Measurements from ENCODE around the gene VSTM2L. TPM values are rescaled to one million over a fixed set of nuclear protein-coding genes. Genes with fewer than 3 reads are reported as not detected.
A peak's percentile ranks its signal among the peaks of the same experiment; 100 is the strongest.
"Not testable (repeated sequence)": the region's sequence is repeated elsewhere in the genome, so short reads cannot be mapped to it uniquely, and the experiment has no call there.

Gene VSTM2L, protein sequence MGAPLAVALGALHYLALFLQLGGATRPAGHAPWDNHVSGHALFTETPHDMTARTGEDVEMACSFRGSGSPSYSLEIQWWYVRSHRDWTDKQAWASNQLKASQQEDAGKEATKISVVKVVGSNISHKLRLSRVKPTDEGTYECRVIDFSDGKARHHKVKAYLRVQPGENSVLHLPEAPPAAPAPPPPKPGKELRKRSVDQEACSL
- not detected for total RNA-seq

DNA sequence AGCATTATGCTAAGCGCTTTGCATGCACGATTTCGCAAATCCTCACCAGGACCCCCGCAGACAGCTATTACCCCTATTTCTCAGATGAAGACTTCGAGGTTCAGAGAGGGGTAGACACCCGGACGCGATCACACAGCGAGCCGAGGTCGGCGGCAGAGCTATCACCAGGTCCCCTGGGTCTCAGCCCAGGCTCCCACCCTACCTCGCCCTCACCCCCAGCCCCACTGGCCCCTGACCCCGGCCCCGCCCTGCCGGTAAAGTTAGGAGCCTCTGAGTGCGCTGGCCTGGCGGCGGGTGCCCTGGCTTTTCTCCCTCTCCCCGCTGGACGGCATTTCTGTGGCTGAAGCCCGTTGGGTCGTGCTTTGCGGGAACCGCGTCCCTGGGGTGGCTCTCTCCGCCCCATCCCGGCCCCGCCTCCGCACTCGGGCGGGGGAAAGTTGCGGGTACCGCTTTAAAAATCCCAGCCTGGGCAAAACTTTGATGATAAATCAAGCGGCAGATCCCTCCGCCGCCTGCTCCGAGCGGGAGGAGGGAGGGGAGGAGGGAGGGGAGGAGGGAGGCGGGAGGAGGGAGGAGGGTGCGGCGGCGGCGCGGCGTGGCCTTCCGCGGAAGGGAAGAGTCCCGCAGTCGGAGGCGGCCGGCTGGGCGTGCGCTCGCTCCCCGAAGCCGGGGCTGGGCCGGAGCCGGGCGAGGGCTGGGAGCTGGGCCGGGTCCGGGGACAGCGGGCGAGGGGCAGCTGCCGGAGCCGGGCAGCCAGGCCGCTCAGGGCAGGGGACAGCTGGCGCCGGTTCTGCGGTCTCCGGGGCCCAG, at the start of gene VSTM2L:
Gene VSTM2L (plus strand): TSS at position 624 of the 810 bp plus-strand sequence. CDS start 224 bp downstream, outside the sequence.
- H3K36me3 Mint-ChIP-seq (ENCODE audit: low read depth) = no peaks in the 10 kb centered on the region
- CTCF ChIA-PET = no interaction called here
- POLR2A ChIA-PET = no interaction called here
- no peaks in the 10 kb centered on the region for H3K9me3 Mint-ChIP-seq
- H3K27ac Mint-ChIP-seq = peak within 1 kb of the TSS; percentile 61
- peaks cover 10% of the 10 kb centered on the region for H3K4me1 Mint-ChIP-seq
- DNase-seq = no peak
- H3K27me3 Mint-ChIP-seq = peaks cover 50% of the 10 kb centered on the region
- H3K4me3 Mint-ChIP-seq = peak within 1 kb of the TSS; percentile 59

DNA sequence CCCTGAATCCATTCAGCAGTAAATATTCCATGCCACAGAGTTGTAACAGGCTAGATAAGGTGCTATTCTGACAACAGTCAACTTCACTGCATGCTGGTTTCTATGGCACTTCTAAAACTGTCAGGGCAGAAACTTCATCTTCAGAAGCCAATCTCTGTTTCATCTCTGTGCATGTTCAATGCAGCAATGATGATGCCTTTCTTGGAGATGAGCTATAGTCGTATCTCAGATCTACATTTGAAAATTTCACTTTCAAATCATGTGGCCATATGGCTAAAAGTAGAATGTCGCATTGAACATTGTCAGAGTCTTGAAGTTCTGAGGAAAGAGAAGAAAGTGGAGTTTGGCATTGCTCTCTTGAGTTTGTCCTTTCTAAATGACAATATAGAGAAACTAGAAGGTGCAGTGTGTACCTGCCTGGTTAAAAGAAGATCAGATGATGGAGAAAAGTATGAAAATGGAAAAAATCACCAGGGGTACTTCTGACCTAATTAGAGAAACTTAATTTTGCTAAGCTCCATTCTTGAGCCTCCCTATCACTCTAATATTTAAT, 49.0 kb upstream of the VSTM2L start:
- DNase-seq = no peak
- ChIA-PET POLR2A (no interaction called here), CTCF (no interaction called here)
- Mint-ChIP-seq H3K4me1 (no peaks in the 10 kb centered on the region), H3K4me3 (no peak overlapping the region), H3K27ac (no peak overlapping the region), H3K9me3 (no peaks in the 10 kb centered on the region), H3K36me3 (ENCODE audit: low read depth) (peaks cover 18% of the 10 kb centered on the region), H3K27me3 (no peaks in the 10 kb centered on the region)

DNA sequence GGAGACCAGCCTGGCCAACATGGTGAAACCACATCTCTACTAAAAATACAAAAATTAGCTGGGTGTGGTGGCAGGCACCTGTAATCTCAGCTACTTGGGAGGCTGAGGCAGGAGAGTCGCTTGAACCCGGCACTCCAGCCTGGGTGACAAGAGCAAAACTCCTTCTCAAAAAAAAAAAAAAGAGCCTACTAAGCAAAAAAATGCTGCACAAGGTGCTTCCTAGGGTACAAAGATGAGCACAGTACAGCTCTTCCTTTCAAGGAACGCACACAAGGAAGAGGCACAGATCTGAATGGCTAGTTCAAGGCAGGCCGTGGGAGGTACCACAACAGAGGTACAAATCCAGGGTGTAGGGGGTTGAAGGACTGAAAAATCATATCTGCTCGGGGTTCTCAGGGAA, 46.9 kb upstream of the VSTM2L start:
- H3K4me1 Mint-ChIP-seq, H3K27ac Mint-ChIP-seq, H3K4me3 Mint-ChIP-seq, POLR2A ChIA-PET, DNase-seq, H3K9me3 Mint-ChIP-seq, H3K27me3 Mint-ChIP-seq: not testable (repeated sequence)
- H3K36me3 Mint-ChIP-seq (ENCODE audit: low read depth) = peaks cover 21% of the 10 kb centered on the region
- CTCF ChIA-PET = interaction anchor here (0.6 kb wide), 1 partner anchor 20 kb away, joined by 4 read pairs; no protein-coding TSS in a partner anchor

DNA sequence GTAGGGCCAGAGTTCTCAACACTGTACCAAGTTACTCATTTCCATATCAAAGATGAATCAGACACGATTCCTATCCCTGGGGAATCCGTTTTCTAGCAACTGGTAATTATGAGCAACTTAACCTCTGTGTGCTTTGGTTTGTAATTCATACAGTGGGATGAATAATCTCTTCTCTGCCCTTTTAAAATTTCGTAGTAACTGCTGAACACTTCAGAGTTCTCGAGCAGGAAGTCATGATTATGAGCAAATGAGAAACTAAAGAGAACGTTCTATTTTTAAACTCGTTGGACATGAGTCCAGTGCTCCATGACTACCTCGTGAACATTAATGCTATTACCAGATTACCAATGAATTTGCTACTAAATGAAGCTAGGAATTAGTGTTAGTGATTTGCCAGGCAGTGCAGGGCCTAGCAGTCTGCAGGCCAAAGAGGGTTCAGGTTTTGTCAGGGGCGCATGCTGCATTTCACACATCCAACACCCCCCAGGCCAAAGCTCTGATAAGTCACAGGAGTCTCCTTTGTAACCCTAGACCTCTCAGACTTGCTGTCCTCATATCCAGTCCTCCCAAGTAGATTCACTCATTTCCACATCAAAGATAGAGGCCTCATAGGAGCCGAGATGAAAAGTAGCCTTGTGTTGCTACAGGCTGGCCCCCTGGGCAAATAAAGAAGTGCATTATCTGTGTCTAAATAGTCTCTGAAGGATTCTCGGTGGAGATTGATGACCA, 45.8 kb upstream of the VSTM2L start:
- peaks cover 23% of the 10 kb centered on the region for H3K36me3 Mint-ChIP-seq (ENCODE audit: low read depth)

DNA sequence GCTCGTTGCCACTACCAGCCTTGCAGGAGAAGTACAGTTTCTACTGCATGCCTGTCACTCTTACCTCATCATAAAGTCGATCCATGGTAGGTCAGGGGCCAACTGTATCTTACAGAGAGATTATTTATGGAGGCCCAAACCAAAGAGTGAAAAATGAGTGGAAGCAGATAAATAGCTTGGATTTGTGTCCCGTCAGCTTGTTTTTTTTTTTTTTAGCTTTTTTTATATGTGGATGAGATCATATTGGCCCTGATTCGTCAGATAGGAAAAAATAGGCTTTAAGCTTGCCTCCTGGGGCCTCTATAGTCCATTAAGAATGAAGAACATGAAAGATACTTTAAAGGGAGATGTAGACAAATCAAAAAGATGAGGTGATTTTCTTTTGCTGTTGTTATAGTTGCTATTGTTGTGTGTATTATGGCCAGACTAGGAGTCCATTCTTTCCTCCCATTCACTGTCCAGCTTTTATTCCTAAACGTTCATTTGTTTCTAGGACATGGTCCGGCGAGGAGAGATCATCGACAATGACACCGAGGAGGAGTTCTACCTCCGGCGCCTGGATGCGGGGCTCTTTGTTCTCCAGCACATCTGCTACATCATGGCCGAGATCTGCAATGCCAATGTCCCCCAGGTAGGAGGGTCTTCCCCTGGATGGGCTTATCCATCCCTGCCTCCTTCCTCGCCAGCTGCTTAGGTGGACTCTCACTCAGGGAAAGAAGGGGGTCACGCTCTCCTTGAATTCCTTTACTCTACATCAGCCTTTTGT, 43.3 kb upstream of the VSTM2L start:
- no peak overlapping the region for H3K4me3 Mint-ChIP-seq
- H3K36me3 Mint-ChIP-seq (ENCODE audit: low read depth) = peaks cover 18% of the 10 kb centered on the region
- H3K4me1 Mint-ChIP-seq = no peaks in the 10 kb centered on the region
- ChIA-PET POLR2A (no interaction called here), CTCF (interaction anchor here (0.7 kb wide), 1 partner anchor 275 kb away, joined by 4 read pairs; no protein-coding TSS in a partner anchor)
- H3K9me3 Mint-ChIP-seq = no peaks in the 10 kb centered on the region
- no peaks in the 10 kb centered on the region for H3K27me3 Mint-ChIP-seq
- H3K27ac Mint-ChIP-seq = no peak overlapping the region
- no peak for DNase-seq

More for the DNA sequence above, 45.8 kb upstream of the VSTM2L start:
- H3K4me3 Mint-ChIP-seq = no peak overlapping the region
- no peaks in the 10 kb centered on the region for H3K9me3 Mint-ChIP-seq
- DNase-seq = no peak
- ChIA-PET POLR2A (no interaction called here), CTCF (no interaction called here)
- no peak overlapping the region for H3K27ac Mint-ChIP-seq
- H3K4me1 Mint-ChIP-seq = no peaks in the 10 kb centered on the region
- H3K27me3 Mint-ChIP-seq = no peaks in the 10 kb centered on the region

DNA sequence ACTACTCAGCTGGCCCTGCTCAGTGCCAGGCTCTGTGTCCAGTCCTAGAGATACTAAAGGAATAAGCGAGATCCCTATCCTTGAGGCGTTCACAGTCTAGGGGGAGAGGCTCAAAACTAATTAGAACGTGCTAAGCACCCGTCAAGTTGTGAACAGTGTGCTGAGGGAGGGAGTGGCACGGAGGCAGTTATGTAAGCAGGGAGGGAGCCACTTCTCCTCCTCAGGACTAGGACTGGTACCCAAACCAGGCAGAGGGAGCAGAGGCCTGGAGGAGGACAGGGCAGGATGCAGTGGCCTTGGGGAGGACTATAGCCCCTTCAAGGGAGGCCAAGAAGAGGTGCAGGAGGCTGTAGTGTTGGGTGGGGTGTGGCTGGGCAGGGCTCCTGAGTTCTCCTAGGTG, 39.6 kb upstream of the VSTM2L start:
- Mint-ChIP-seq H3K27me3 (no peaks in the 10 kb centered on the region), H3K4me1 (no peaks in the 10 kb centered on the region), H3K4me3 (no peak overlapping the region), H3K36me3 (ENCODE audit: low read depth) (peaks cover 10% of the 10 kb centered on the region), H3K9me3 (no peaks in the 10 kb centered on the region), H3K27ac (no peak overlapping the region)
- ChIA-PET CTCF (no interaction called here), POLR2A (no interaction called here)
- no peak for DNase-seq

DNA sequence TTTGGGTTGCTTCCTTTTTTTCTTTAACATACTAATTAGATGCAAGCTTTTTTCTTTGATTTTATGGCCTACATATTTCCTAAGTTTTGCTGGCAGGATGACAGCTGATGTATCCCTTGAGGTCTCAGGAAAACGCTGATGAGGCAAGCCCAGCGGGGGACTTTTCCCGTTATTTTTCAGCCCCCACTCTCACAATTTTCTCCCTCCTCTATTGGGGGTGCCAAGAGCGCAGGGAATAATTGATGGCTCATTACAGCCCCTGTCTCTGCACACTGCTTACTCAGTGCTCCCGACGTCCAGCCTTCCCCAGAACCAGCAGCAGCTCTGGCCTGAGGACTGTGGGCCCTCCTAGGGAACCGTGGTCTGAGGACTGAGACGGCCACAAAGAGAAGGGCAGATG, 38.6 kb upstream of the VSTM2L start:
- DNase-seq = no peak
- peaks cover 10% of the 10 kb centered on the region for H3K36me3 Mint-ChIP-seq (ENCODE audit: low read depth)
- no peaks in the 10 kb centered on the region for H3K9me3 Mint-ChIP-seq
- no peak overlapping the region for H3K4me3 Mint-ChIP-seq
- H3K27ac Mint-ChIP-seq = no peak overlapping the region
- H3K27me3 Mint-ChIP-seq = no peaks in the 10 kb centered on the region
- POLR2A ChIA-PET = no interaction called here
- no peaks in the 10 kb centered on the region for H3K4me1 Mint-ChIP-seq
- CTCF ChIA-PET = no interaction called here

DNA sequence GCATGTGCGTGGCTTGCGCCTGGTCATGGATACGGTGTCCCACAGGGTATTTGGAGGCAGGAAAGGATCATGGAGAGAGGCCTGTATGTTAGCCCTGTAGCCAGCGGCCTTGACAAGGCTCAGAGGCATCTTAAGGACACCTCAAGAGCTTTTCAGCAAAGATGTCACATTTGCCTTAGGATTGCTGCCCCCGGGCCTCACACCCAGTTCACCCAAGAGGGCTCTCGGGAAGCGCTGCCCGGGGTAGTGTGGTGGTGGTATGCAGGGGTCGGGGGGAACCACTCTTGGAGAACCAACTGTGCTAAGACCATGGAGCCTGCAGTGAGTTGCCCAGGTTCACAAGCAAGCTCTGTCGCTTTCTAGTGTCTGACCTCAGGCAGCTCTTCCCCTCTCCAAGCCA, 36.9 kb upstream of the VSTM2L start:
- no peaks in the 10 kb centered on the region for H3K9me3 Mint-ChIP-seq
- no peak for DNase-seq
- H3K4me3 Mint-ChIP-seq = no peak overlapping the region
- no peaks in the 10 kb centered on the region for H3K27me3 Mint-ChIP-seq
- H3K4me1 Mint-ChIP-seq = no peaks in the 10 kb centered on the region
- ChIA-PET POLR2A (interaction anchor here (0.6 kb wide), 1 partner anchor 1106 kb away, joined by 3 read pairs; no protein-coding TSS in a partner anchor), CTCF (interaction anchor here (1.5 kb wide), 1 partner anchor 139 kb away, joined by 3 read pairs; no protein-coding TSS in a partner anchor)
- H3K36me3 Mint-ChIP-seq (ENCODE audit: low read depth) = peaks cover 9% of the 10 kb centered on the region
- H3K27ac Mint-ChIP-seq = no peak overlapping the region

DNA sequence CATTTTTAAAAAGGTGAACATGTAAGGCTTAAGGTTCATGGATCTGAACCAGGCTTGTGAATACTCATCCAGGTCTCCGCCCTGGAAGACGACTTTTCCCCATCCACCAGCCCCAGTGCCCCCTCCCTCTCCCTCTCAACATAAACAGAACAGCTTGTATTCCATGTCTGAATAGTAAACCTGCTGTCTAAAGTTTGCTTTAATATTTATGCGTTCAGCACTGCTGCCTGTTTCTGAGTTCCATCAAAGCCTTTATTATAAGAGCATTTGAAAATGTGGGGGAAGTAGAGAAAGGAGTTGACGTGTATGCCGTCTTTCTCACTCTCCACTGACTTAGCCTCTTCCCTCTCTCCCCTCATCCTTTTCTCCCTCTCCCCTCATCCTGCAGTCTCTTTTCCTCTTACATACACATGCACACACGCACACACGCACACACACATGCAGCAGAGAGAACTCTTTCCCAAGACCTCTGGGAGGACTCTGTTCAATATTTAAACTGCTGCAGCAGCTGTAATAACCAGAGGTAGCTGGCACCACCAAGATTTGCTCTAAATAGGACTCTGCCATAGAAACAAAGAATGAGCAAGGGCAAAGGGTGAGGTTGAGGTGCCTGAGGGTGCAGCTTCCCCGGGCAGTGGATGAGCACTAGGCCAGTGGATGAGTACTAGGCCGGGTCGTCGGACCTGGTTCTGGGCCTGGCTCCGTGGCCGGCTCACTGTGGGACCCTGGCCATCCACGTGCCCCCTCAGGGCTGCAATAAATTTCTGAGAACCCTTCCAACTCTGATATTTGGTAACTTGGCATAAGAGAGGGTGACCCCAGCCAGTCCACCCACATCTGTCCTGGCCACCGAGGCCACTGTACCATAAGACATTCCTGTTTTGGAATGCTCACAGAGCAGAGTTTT, 35.4 kb upstream of the VSTM2L start:
- no peak overlapping the region for H3K4me3 Mint-ChIP-seq
- POLR2A ChIA-PET = no interaction called here
- no peaks in the 10 kb centered on the region for H3K9me3 Mint-ChIP-seq

DNA sequence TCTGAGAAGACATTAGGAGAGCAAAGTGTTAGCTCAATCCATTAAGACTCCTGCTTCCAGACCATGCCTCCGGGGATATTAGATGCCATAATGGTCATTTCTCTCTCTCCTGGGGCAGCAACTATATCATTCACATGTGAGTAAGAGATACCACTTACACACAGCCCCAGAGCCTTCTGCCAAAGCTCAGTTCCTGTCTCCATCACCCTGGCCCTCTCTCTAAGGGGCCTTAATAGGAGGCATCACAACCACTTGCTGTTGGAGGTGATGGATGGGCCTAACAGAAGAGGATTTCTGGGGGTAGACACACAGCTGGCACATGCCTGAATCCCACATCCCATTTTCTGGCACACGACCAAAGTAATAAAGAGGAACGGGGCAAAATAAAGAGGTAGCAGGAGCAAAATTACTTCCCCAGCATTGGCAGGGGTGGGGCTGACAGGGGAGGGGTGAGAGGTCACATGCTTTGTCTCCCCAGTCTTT, 34.0 kb upstream of the VSTM2L start:
- no peak overlapping the region for H3K27ac Mint-ChIP-seq
- peaks cover 6% of the 10 kb centered on the region for H3K36me3 Mint-ChIP-seq (ENCODE audit: low read depth)
- H3K9me3 Mint-ChIP-seq = no peaks in the 10 kb centered on the region
- CTCF ChIA-PET = no interaction called here
- POLR2A ChIA-PET = no interaction called here
- no peaks in the 10 kb centered on the region for H3K4me1 Mint-ChIP-seq
- H3K27me3 Mint-ChIP-seq = no peaks in the 10 kb centered on the region
- H3K4me3 Mint-ChIP-seq = no peak overlapping the region
- DNase-seq = no peak

More for the DNA sequence above, 35.4 kb upstream of the VSTM2L start:
- DNase-seq = no peak
- no peaks in the 10 kb centered on the region for H3K27me3 Mint-ChIP-seq
- no peaks in the 10 kb centered on the region for H3K4me1 Mint-ChIP-seq
- no peak overlapping the region for H3K27ac Mint-ChIP-seq
- H3K36me3 Mint-ChIP-seq (ENCODE audit: low read depth) = peaks cover 6% of the 10 kb centered on the region
- CTCF ChIA-PET = interaction anchor here (1.5 kb wide), 1 partner anchor 141 kb away, joined by 3 read pairs; no protein-coding TSS in a partner anchor

DNA sequence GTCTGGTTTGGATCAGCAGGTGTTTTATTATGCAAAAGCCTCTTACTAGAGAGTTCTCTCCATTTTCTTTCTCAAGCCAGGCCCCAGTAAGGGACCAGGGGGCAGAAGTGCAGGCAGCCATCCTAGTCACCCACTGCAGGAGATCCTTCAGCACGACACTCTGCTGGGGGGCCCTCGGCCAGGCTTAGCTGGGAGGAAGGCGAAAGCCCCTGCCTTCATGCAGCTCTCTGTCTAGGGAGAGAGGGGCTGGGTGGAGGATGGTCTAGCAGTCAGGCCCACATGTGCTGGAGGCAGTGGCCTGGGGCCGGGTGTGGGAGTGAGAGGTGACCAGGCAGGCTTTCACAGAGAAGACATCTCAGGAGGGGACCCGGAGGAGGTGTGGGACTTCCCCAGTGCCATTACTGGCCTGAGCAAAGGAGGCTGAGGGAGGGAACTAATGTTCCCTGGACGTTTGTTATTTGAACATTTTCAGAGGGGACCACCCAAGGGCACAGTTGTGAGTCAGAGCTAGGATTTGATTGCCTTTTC, 33.5 kb upstream of the VSTM2L start:
- no peaks in the 10 kb centered on the region for H3K4me1 Mint-ChIP-seq
- POLR2A ChIA-PET = no interaction called here
- H3K27me3 Mint-ChIP-seq = no peaks in the 10 kb centered on the region
- no peak overlapping the region for H3K27ac Mint-ChIP-seq
- DNase-seq = no peak
- no peak overlapping the region for H3K4me3 Mint-ChIP-seq
- CTCF ChIA-PET = no interaction called here
- no peaks in the 10 kb centered on the region for H3K9me3 Mint-ChIP-seq
- peaks cover 6% of the 10 kb centered on the region for H3K36me3 Mint-ChIP-seq (ENCODE audit: low read depth)

Data from activated CD4-positive, alpha-beta T cell treated with anti-CD3 and anti-CD28 coated beads, Interleukin-2, amount 10 ng/mL, durations not matched to agents 7 days and 5 days (primary cell).